ENCODE measurements around the gene UPB1. TPM values are rescaled to one million over a fixed set of nuclear protein-coding genes. Genes with fewer than 3 reads are reported as not detected.

Gene UPB1
- total RNA-seq, 1 donor from 2014 or later: not detected

GRCh38 chr22:24564376-24565058 lies 69.4 kb downstream of the UPB1 start:
- no peak for DNase-seq (ENCODE audit: low read depth in 2 of 2)

DNA sequence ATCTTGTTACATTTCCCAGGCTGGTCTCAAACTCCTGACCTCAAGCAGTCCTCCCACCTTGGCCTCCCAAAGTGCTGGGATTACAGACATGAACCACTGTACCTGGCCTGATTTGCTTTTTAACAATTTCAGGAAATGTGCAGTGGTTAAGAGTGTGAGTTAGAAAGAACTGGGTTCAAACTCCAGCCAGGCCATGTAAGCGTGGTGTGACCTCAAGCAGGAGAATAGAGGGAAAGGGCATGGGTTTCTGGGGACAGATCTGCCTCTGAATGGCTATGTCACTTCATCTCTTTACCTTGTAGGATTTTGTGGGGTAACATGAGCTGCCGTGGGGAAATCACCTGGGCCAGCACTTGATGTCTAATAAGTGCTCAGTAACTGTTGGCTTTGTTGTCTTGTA lies 69.9 kb downstream of the UPB1 start:
- no peak for DNase-seq (ENCODE audit: low read depth in 2 of 2)

GRCh38 chr22:24566899-24567511 lies 71.9 kb downstream of the UPB1 start:
- no peak for DNase-seq (ENCODE audit: low read depth in 2 of 2)

- no peak for DNase-seq (ENCODE audit: low read depth in 2 of 2)
Measured at GRCh38 chr22:24567668-24568067, 72.5 kb downstream of the UPB1 start.

DNA sequence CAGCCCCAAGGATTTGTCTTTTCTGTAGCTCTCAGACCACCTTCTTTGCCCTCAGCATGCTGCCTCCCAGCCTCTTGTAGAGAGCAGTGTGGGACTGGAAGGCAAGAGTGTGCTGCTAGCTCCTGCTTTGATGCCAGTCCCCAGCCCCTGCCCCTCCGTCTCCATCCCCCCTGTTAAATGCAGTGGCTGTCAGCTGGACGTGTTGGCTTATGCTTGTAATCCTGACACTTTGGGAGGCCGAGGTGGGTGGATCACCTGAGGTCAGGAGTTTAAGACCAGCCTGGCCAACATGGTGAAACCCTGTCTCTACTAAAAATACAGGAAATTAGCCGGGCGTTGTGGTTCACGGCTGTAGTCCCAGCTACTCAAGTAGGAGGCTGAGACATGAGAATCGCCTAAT lies 76.1 kb downstream of the UPB1 start:
- no peak for DNase-seq (ENCODE audit: low read depth in 2 of 2)

GRCh38 chr22:24576778-24577177 lies 81.6 kb downstream of the UPB1 start:
- no peak for DNase-seq (ENCODE audit: low read depth in 2 of 2)

Other genes with a start within 250 kb of the UPB1 start
- gene SPECC1L, start 224.5 kb upstream of the UPB1 start, total RNA-seq: 39.7 and 74.0 TPM in 2 replicates
- gene ADORA2A, start 67.7 kb upstream of the UPB1 start, total RNA-seq: 3.8 and 7.0 TPM in 2 replicates
- 128 and 171 TPM in 2 replicates for gene GUCD1, start 59.8 kb downstream of the UPB1 start, total RNA-seq
- 158 and 165 TPM in 2 replicates for gene SNRPD3, start 60.7 kb downstream of the UPB1 start, total RNA-seq
- gene LRRC75B, start 97.7 kb downstream of the UPB1 start, total RNA-seq: 2.6 TPM in 2 replicates
- 4.8 and 6.1 TPM in 2 replicates for gene GGT1, start 107.9 kb downstream of the UPB1 start, total RNA-seq